Lung microvascular endothelial cell (primary cell): ENCODE results near the gene MOB4. TPM values are rescaled to one million over a fixed set of nuclear protein-coding genes. Genes with fewer than 3 reads are reported as not detected.
"Not testable (repeated sequence)": the region's sequence is repeated elsewhere in the genome, so short reads cannot be mapped to it uniquely, and the experiment has no call there.

Experiments
- DNase-seq, 2 donors: peaks; one replicate each; pipeline versions ENCODE4 v3.0.0 to v3.0.0-alpha.2; 2010; ENCODE audit warnings: low read depth in 2 of 2
- total RNA-seq: library from RNA; depleted of rRNA; stranded (reverse); fragments of >200 nt; gene quantifications from 2 replicates; pipeline ENCODE4 v1.2.1, GENCODE V29; 2014

MOB4 gene
- total RNA-seq, 1 donor from 2014 or later = 25.4 TPM

GRCh38 chr2:197587255-197587654 is 71.4 kb downstream of the MOB4 start:
- DNase-seq = not testable (repeated sequence)

GRCh38 chr2:197591339-197592072 is 75.6 kb downstream of the MOB4 start:
- DNase-seq = no peak

GRCh38 chr2:197596766-197597165 is 80.9 kb downstream of the MOB4 start:
- no peak for DNase-seq

- no peak for DNase-seq
These were observed 81.3 kb downstream of the MOB4 start for GRCh38 chr2:197597166-197597565.

GRCh38 chr2:197598450-197598849 is 82.6 kb downstream of the MOB4 start:
- no peak for DNase-seq

- peak; percentile 31 to 68 for DNase-seq
These were observed 83.6 kb downstream of the MOB4 start for GRCh38 chr2:197599285-197599965.

- DNase-seq = no peak
These were observed 84.4 kb downstream of the MOB4 start for GRCh38 chr2:197600306-197600705.

GRCh38 chr2:197601726-197602125 is 85.9 kb downstream of the MOB4 start:
- no peak for DNase-seq

Other genes with a start within 250 kb of the MOB4 start
- 1.6 and 4.4 TPM in 2 replicates for gene ANKRD44, start 205.3 kb upstream of the MOB4 start, total RNA-seq
- gene SF3B1, start 81.0 kb upstream of the MOB4 start, total RNA-seq = 115 and 129 TPM in 2 replicates
- gene COQ10B, start 62.5 kb upstream of the MOB4 start, total RNA-seq = 19.0 and 30.0 TPM in 2 replicates
- 97.6 and 102 TPM in 2 replicates for gene HSPD1, start 16.2 kb upstream of the MOB4 start, total RNA-seq
- gene HSPE1, start 15.7 kb upstream of the MOB4 start, total RNA-seq = 52.3 and 57.1 TPM in 2 replicates
- 7.8 and 13.3 TPM in 2 replicates for gene RFTN2, start 159.5 kb downstream of the MOB4 start, total RNA-seq
- 2.6 and 6.2 TPM in 2 replicates for gene MARS2, start 189.3 kb downstream of the MOB4 start, total RNA-seq